K562 (cell line): ENCODE results near the gene SETD4. TPM values are rescaled to one million over a fixed set of nuclear protein-coding genes. Genes with fewer than 3 reads are reported as not detected.

ENCODE experiments used
- ARID1B ChIP-seq: fragments of 450-650 bp; IDR thresholded peaks from 2 replicates; pipeline ENCODE4 v1.6.1; 2016; ENCODE audit warnings: antibody characterized with exemption, mild to moderate bottlenecking, inconsistent platforms
- CBX5 ChIP-seq: IDR thresholded peaks from 2 replicates; pipeline ENCODE4 v1.6.1; 2014; ENCODE audit warnings: low read depth, borderline replicate concordance
- DPF2 ChIP-seq: fragments of 450-650 bp; IDR thresholded peaks from 2 replicates; pipeline ENCODE4 v1.6.1; 2016
- GATA2 ChIP-seq: sonication (generic); formaldehyde crosslinking; IDR thresholded peaks from 2 replicates; pipeline ENCODE4 v1.4.0; 2020; ENCODE audit warnings: mild to moderate bottlenecking, missing genetic modification reagents
- L3MBTL2 ChIP-seq: fragments of 450-650 bp; IDR thresholded peaks from 2 replicates; pipeline ENCODE4 v1.6.1; 2016; ENCODE audit warnings: mild to moderate bottlenecking, moderate library complexity
- LEF1 ChIP-seq: fragments of 450-650 bp; IDR thresholded peaks from 2 replicates; pipeline ENCODE4 v1.6.1; 2016; ENCODE audit warnings: mild to moderate bottlenecking
- PHF20 ChIP-seq: fragments of 450-650 bp; IDR thresholded peaks from 2 replicates; pipeline ENCODE4 v1.6.1; 2018; ENCODE audit not compliant: partially characterized antibody
- PTBP1 ChIP-seq: fragments of 200-400 bp; formaldehyde crosslinking; IDR thresholded peaks from 2 replicates; pipeline ENCODE4 v1.6.1; 2017; ENCODE audit warnings: low read depth, low read length
- RERE ChIP-seq: sonication (generic); formaldehyde crosslinking; IDR thresholded peaks from 2 replicates; pipeline ENCODE4 v1.8.0; 2023; ENCODE audit warnings: missing genetic modification reagents, mild to moderate bottlenecking, borderline replicate concordance
- TEAD4 ChIP-seq, 2 experiments: sonication (generic) in 1 of 2; formaldehyde crosslinking in 1 of 2; IDR thresholded peaks; 2 replicates each; pipeline versions ENCODE4 v1.6.1 to v1.8.0; 2012 to 2022; ENCODE audit warnings: borderline replicate concordance in 1 of 2, inconsistent platforms in 1 of 2, low read length in 1 of 2, mild to moderate bottlenecking in 1 of 2, missing genetic modification reagents in 1 of 2
- ZEB2 ChIP-seq: fragments of 450-650 bp; IDR thresholded peaks from 2 replicates; pipeline ENCODE4 v1.6.1; 2016
- polyA plus RNA-seq, 8 experiments: library from polyadenylated mRNA; depleted of rRNA in 4 of 8; stranded (reverse) in 5 of 8; unstranded in 3 of 8; fragments of >200 nt; fragmentation: Nextera tagmentation in 2 of 8; fragmentation: Illumina TruSeq in 1 of 8; extraction: Ambion mirVana in 2 of 8; extraction: Trizol in 1 of 8; gene quantifications; 2 replicates each; pipeline versions ENCODE4 v1.2.1 to v1.2.3, GENCODE V29; 2011 to 2014; ENCODE audit warnings: inconsistent platforms in 1 of 8, missing spikeins in 1 of 8
- total RNA-seq, 7 experiments: library from RNA; depleted of rRNA in 6 of 7; stranded (reverse); fragments of >200 nt in 6 of 7; fragmentation: Illumina TruSeq in 2 of 7; extraction: Trizol in 2 of 7; gene quantifications; 2 replicates each; pipeline versions ENCODE4 v1.2.1 to v1.2.3, GENCODE V29; 2011 to 2021; ENCODE audit warnings: low replicate concordance in 1 of 7
- TF ChIP-seq, protein P1 (sequence below): fragments of 450-650 bp; conservative IDR thresholded peaks from 2 replicates; pipeline ENCODE4 v1.6.1; 2016; ENCODE audit warnings: missing genetic modification characterization, low read depth, mild to moderate bottlenecking, control low read depth, missing compliant biosample characterization

Gene SETD4
- total and polyA plus RNA-seq, 9 of the 15 experiments (the other 6 are each of a cell fraction or from before 2014, with no cell fraction given) = 16.1 to 51.3 (median 25.7) TPM

GRCh38 chr21:36030581-36031189 is 29.6 kb downstream of the SETD4 start (continued):
- TF ChIP-seq PTBP1 (no peak), GATA2 (CRISPR knock-in tag) (peak; percentile 56), PHF20 (peak; percentile 24), DPF2 (peak; percentile 40; the same call in 1 of the 2 replicates), ZEB2 (peak; percentile 88), TEAD4 (IDR thresholded peaks at IDR 0.05; ENCODE audit: low read length) (peak; percentile 37; the same call in 1 of the 2 replicates), TEAD4 (CRISPR knock-in tag; IDR thresholded peaks at IDR 0.05; ENCODE audit: borderline replicate concordance) (no peak), CBX5 (0 out of 2 replicates have a peak, but pooled peaks have one; percentile 27), RERE (CRISPR knock-in tag) (no peak), L3MBTL2 (peak; percentile 41), LEF1 (peak; percentile 46; the same call in 1 of the 2 replicates), ARID1B (peak; percentile 41; the same call in 1 of the 2 replicates)
- TF ChIP-seq, protein P1, sequence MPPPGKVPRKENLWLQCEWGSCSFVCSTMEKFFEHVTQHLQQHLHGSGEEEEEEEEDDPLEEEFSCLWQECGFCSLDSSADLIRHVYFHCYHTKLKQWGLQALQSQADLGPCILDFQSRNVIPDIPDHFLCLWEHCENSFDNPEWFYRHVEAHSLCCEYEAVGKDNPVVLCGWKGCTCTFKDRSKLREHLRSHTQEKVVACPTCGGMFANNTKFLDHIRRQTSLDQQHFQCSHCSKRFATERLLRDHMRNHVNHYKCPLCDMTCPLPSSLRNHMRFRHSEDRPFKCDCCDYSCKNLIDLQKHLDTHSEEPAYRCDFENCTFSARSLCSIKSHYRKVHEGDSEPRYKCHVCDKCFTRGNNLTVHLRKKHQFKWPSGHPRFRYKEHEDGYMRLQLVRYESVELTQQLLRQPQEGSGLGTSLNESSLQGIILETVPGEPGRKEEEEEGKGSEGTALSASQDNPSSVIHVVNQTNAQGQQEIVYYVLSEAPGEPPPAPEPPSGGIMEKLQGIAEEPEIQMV (tag) = no peak
